SKM-1 (cell line): ENCODE results near the gene SLC26A2.

Source experiments
- DNase-seq: peaks from one replicate; lab custom pipeline; 2025; ENCODE audit not compliant: unreplicated experiment; lab: John Stamatoyannopoulos, UW

The SLC26A2 gene

GRCh38 chr5:149961186-149961685 is 678 bp downstream of the SLC26A2 start:
- no peak for DNase-seq

GRCh38 chr5:149961957-149962409 is 1.4 kb downstream of the SLC26A2 start:
- DNase-seq, result no peak

GRCh38 chr5:149962601-149963300 is 2.2 kb downstream of the SLC26A2 start:
- no peak for DNase-seq

GRCh38 chr5:149963729-149964128 is 3.2 kb downstream of the SLC26A2 start:
- no peak for DNase-seq

DNA sequence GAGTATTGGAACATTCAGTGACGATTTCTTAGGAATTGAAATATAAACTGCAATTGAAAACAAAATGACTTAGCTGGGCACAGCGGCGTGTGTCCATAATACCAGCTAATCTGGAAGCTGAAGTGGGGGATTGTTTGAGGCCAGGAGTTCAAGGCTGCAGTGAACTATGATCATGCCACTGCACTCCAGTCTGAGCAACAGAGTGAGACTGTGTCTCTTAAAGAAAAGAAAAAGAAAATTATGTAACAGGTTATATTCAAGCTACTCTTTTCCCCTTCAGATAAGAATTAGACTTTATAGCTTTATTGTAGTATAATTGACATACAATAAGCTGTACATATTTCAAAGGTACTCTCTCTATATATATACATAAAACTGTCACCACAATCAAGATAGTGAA is 6.4 kb downstream of the SLC26A2 start:
- no peak for DNase-seq

GRCh38 chr5:149969181-149969930 is 8.8 kb downstream of the SLC26A2 start:
- no peak for DNase-seq

DNA sequence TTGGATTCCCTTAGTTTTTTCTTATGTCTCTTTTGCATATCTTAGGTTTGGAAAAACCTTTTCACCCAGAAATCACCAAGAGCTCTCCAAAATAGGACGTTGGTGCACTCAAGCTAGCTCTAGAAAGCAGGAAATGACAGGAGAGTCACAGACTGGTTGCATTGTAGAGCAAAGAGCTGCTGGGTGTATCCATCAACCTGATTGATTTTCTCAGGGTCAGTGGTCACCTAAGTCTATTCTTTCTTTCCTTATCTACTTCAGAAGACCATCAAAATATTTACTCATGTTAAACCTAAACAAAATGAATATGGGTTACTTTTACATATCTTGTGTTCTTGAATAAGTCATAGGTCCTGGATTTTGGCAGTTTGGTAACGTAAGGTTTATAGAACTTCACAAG is 14.9 kb downstream of the SLC26A2 start:
- DNase-seq, result no peak

GRCh38 chr5:149979896-149980295 is 19.3 kb downstream of the SLC26A2 start:
- DNase-seq, result no peak

- no peak for DNase-seq
These were observed 20.6 kb downstream of the SLC26A2 start for GRCh38 chr5:149981206-149981605.

GRCh38 chr5:149982505-149982904 is 21.9 kb downstream of the SLC26A2 start:
- DNase-seq, result no peak

DNA sequence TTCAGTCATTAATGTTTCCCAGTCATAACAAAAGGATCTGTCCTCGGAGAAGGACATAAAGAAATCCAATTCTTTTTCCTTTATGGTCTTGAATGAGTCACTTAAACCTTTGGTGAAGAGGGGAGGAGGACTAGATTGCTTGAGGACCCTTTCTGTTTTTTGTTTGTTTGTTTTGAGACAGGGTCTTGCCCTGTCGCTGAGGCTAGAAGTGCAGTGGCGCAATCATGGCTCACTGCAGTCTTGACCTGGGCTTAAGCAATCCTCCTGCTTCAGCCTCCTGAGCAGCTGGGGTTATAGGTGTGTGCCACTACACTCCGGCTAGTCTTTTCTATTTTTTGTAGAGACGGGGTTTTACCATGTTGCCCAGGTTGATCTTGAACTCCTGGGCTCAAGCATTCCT is 27.6 kb downstream of the SLC26A2 start:
- DNase-seq, result no peak

GRCh38 chr5:149990518-149991376 is 30.2 kb downstream of the SLC26A2 start:
- peak; percentile 59 for DNase-seq

DNA sequence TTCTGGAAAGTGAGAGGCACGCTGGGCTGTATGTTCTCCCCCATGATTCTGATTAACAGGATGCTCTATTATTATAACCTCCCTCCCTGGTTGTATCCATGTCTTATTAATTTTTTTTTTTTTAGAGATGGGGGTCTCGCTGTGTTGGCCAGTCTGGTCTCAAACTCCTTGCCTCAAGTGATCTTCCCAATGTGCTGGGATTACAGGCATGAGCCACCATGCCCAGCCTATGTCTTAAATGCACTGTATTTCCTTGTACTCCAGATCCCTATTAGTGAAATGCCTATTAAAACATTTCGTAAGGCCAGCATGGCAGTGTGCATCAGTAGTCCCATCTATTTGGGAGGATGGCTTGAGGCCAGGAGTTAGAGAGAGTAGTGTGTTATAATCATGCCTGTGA is 32.9 kb downstream of the SLC26A2 start:
- DNase-seq, result no peak

- no peak for DNase-seq
These were observed 35.0 kb downstream of the SLC26A2 start for GRCh38 chr5:149995385-149996204.

DNA sequence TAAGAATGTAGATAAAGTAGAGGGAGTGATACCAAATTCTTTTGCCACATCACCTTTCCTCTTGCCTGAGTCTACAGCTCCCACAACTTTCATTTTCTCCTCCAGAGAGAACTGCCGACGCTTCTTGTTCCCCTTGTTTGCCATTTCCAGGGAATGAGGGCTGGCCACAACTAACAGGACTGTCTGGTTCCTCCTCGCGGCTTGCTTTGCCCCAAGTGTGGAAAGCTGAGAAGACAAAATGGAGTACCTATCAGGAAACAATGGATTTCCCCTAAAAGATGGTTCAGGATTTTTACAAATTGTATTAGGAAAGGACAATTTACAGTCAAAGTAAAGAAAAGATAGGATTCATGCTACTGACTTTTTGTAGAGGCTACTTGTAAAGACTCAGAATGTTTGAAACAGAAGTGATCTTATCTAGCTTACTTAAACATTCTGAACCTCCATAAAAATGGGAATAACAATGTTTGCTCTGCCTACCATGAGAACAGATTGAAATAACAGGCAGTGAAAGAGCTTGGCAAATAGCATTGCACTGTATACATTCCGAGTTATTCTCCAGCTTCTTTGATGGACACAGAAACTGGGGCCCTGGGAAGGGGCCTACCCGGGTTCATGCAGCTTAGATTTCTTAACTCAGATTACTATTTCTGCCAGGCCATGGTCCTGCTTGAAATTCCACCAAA is 35.8 kb downstream of the SLC26A2 start:
- DNase-seq, result no peak

DNA sequence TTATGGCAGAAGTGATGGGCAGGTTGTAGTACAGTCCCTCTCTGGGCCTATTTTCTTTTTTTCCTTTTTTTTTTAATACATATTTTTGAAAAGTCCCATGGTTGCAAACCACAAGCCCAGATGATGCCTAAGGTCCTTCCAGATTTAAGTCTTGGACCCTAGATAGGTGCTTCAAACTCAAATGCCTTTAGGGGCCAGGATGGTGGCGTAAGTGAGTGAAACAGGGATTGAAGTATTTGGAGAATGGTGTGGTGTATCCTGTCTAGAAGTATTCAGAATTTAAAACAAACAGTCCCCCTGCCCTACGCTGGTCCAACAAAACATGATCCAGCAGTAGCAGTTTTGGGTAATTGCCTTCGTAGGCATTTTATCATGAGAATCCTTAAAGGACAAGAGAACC is 37.7 kb downstream of the SLC26A2 start:
- DNase-seq, result no peak

DNA sequence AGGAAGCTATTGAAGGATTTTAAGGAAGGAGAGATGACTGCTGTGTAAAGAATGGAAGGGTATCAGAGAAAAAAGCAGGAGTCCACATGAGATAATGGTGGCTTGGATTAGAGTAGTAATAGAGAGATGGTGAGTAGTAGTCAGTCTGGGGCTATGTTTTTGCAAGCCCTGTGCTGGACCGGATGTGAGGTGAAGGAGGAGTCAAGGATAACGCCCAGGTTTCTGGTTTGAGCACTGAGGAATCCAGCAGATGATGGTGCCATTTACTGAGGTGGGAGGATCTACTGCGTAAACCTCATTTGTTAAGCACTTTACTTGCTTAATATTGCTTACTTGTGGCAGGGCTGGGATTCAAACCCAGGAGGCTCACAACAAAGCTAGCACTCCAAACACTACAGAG is 38.8 kb downstream of the SLC26A2 start:
- no peak for DNase-seq

- DNase-seq, result no peak
These were observed 39.3 kb downstream of the SLC26A2 start for GRCh38 chr5:149999866-150000255.

GRCh38 chr5:150000256-150000989 is 39.9 kb downstream of the SLC26A2 start, which contains the start of the genes HMGXB3 and TIGD6:
Gene HMGXB3, plus strand, starts transcription at chr5:150000739. Its CDS starts 4,114 bp downstream, at chr5:150004853.
Gene TIGD6, minus strand, starts transcription at chr5:150000654. Its CDS starts 4,306 bp downstream, at chr5:149996348.
- peak; percentile 88 for DNase-seq
